ENCODE measurements around the gene GALNT18. TPM values are rescaled to one million over a fixed set of nuclear protein-coding genes. Genes with fewer than 3 reads are reported as not detected.

GALNT18 gene
- total RNA-seq, 1 experiment from 2014 or later, result 1.7 TPM

- no peak for TF ChIP-seq CTCF (conservative IDR thresholded peaks at IDR 0.05)
- Histone ChIP-seq H3K9ac (ENCODE audit: extremely low read depth, insufficient read length, low read length) (no peak overlapping the region), H4K5ac (ENCODE audit: insufficient read length, low read depth, low read length) (no peak overlapping the region), H4K8ac (replicated peaks; ENCODE audit: insufficient read length, low read depth, low read length) (no peak overlapping the region), H2BK5ac (ENCODE audit: insufficient read length, low read length) (no peak overlapping the region), H4K20me1 (ENCODE audit: control insufficient read depth, insufficient read depth, insufficient read length) (no peaks in the 10 kb centered on the region), H2BK120ac (ENCODE audit: low read depth, low read length, poor library complexity, severe bottlenecking) (no peak overlapping the region), H3K4ac (ENCODE audit: low read depth, low read length) (no peak overlapping the region), H3K27me3 (ENCODE audit: insufficient read depth, low read length) (no peaks in the 10 kb centered on the region), H3K9me3 (ENCODE audit: control insufficient read depth, low read depth, low read length) (no peaks in the 10 kb centered on the region), H2AFZ (ENCODE audit: low read length) (no peak overlapping the region), H3K79me2 (ENCODE audit: insufficient read depth, low read length) (no peaks in the 10 kb centered on the region), H2BK12ac (ENCODE audit: insufficient read length, low read depth, low read length) (no peak overlapping the region), H3K14ac (ENCODE audit: insufficient read depth, low read length) (no peak overlapping the region), H3T11ph (ENCODE audit: low read length) (no peak overlapping the region), H2BK20ac (ENCODE audit: low read depth, low read length, poor library complexity, severe bottlenecking) (no peak overlapping the region), H2AK5ac (ENCODE audit: insufficient read length, low read length) (no peak overlapping the region), H3K23me2 (ENCODE audit: insufficient read length, low read depth, low read length, poor library complexity, severe bottlenecking) (no peaks in the 10 kb centered on the region), H3K18ac (ENCODE audit: insufficient read length, low read depth, low read length) (no peak overlapping the region), H4K91ac (ENCODE audit: insufficient read length, low read depth, low read length) (no peak overlapping the region), H3K4me2 (ENCODE audit: insufficient read depth, insufficient read length, low read length) (no peak overlapping the region), H2BK15ac (ENCODE audit: low read depth, low read length) (no peak overlapping the region), H3K56ac (ENCODE audit: insufficient read length, low read depth, low read length) (no peak overlapping the region), H3K79me1 (ENCODE audit: insufficient read depth, low read depth, low read length, poor library complexity, severe bottlenecking) (no peaks in the 10 kb centered on the region), H3K4me1 (ENCODE audit: insufficient read depth, low read length) (no peaks in the 10 kb centered on the region; the same call in 1 of the 2 replicates), H3K27ac (ENCODE audit: insufficient read length, low read depth, low read length) (no peak overlapping the region), H3K23ac (ENCODE audit: insufficient read length, low read depth, low read length) (no peak overlapping the region)
- no peaks in the 10 kb centered on the region for H3K27me3 Mint-ChIP-seq (ENCODE audit: low read depth)
- DNase-seq, result no peak
- H3K36me3 Mint-ChIP-seq (ENCODE audit: insufficient read depth in 1 of 3, low read depth in 3 of 3), result no peaks in the 10 kb centered on the region; a peak in 1 of 7 replicates
- H3K27ac Mint-ChIP-seq, result peak overlapping the region in 1 of 3 experiments; percentile 49; a peak in 2 of 7 replicates
- H3K9me3 Mint-ChIP-seq, result no peaks in the 10 kb centered on the region; a peak in 1 of 5 replicates
- no CpG with 5 or more reads among the region's 5 CpGs for WGBS (ENCODE audit: extremely low coverage, insufficient read length, low lambda C conversion rate)
- H3K4me3 Mint-ChIP-seq, result no peak overlapping the region
- H3K4me1 Mint-ChIP-seq, result peaks cover 15 to 23% of the 10 kb centered on the region in 2 experiments
Observed at GRCh38 chr11:11442791-11443190, 179.0 kb downstream of the GALNT18 start.
